HEK293 (cell line): ENCODE measurements around the gene CNOT11.
"Not testable (repeated sequence)": the region's sequence is repeated elsewhere in the genome, so short reads cannot be mapped to it uniquely, and the experiment has no call there.

Experiments used
- CTCF ChIA-PET: fragments of 350-600 bp; formaldehyde crosslinking; extraction: SDS; loops from one replicate; lab custom pipeline; 2021; ENCODE audit warnings: antibody characterized with exemption; lab: Yijun Ruan, JAX
- POLR2A ChIA-PET: fragments of 300-600 bp; formaldehyde crosslinking; extraction: SDS; loops from one replicate; lab custom pipeline; 2020; ENCODE audit warnings: antibody characterized with exemption, inconsistent platforms; lab: Yijun Ruan, JAX
- H3K27ac ChIP-seq: fragments of 200-500 bp; sonication (Bioruptor generic); 2 replicates; pipeline ENCODE4 v1.5.1; 2014; ENCODE audit warnings: low read depth, low read length, control low read depth, inconsistent platforms; ENCODE audit errors: extremely low read depth
- H3K36me3 ChIP-seq, 2 experiments: fragments of 200-500 bp in 1 of 2; sonication (Bioruptor generic) in 1 of 2; 1 replicate in 1 of 2; 2 replicates in 1 of 2; pipeline ENCODE4 v1.5.1; 2014 to 2017; ENCODE audit warnings: inconsistent platforms in 2 of 2, low read length in 2 of 2; ENCODE audit not compliant: control insufficient read depth in 2 of 2, insufficient read depth in 1 of 2
- H3K4me1 ChIP-seq: fragments of 200-500 bp; sonication (Bioruptor generic); 2 replicates; pipeline ENCODE4 v1.5.1; 2014; ENCODE audit warnings: mild to moderate bottlenecking, low read length, inconsistent platforms; ENCODE audit not compliant: control insufficient read depth, insufficient read depth
- H3K4me3 ChIP-seq: 2 replicates; pipeline ENCODE4 v1.5.1; 2011; ENCODE audit warnings: low read depth, mild to moderate bottlenecking, control low read depth, low read length, moderate library complexity
- H3K9me3 ChIP-seq: fragments of 200-500 bp; sonication (Bioruptor generic); 2 replicates; pipeline ENCODE4 v1.5.1; 2014; ENCODE audit warnings: low read depth, low read length, inconsistent platforms; ENCODE audit not compliant: control insufficient read depth, insufficient read depth
- BCL11B ChIP-seq: fragments of 450-650 bp; formaldehyde crosslinking; IDR thresholded peaks from 2 replicates; pipeline ENCODE4 v1.5.1; 2016; ENCODE audit warnings: low read depth, missing biosample characterization, missing genetic modification characterization
- GFI1B ChIP-seq: fragments of 450-650 bp; formaldehyde crosslinking; IDR thresholded peaks from 2 replicates; pipeline ENCODE4 v1.5.1; 2016; ENCODE audit warnings: missing biosample characterization, missing genetic modification characterization
- ZBTB26 ChIP-seq: fragments of 450-650 bp; formaldehyde crosslinking; optimal IDR thresholded peaks from 2 replicates; pipeline ENCODE3; 2016; ENCODE audit warnings: missing biosample characterization, mild to moderate bottlenecking, missing genetic modification characterization
- ZNF529 ChIP-seq: fragments of 450-650 bp; formaldehyde crosslinking; IDR thresholded peaks from 2 replicates; pipeline ENCODE4 v1.5.1; 2017; ENCODE audit warnings: missing genetic modification characterization, missing biosample characterization; ENCODE audit not compliant: insufficient replicate concordance
- ZNF555 ChIP-seq: fragments of 450-650 bp; formaldehyde crosslinking; conservative IDR thresholded peaks from 2 replicates; pipeline ENCODE4 v1.5.1; 2017; ENCODE audit warnings: missing biosample characterization, mild to moderate bottlenecking, missing genetic modification characterization, inconsistent platforms
- ZNF654 ChIP-seq: fragments of 450-650 bp; formaldehyde crosslinking; IDR thresholded peaks from 2 replicates; pipeline ENCODE4 v1.5.1; 2016; ENCODE audit warnings: low read depth, missing biosample characterization, missing genetic modification characterization
- ZNF677 ChIP-seq: fragments of 450-650 bp; IDR thresholded peaks from 2 replicates; pipeline ENCODE4 v1.5.0; 2018; ENCODE audit warnings: missing biosample characterization, mild to moderate bottlenecking, missing genetic modification characterization, moderate library complexity
- ZNF701 ChIP-seq: fragments of 450-650 bp; formaldehyde crosslinking; IDR thresholded peaks from 2 replicates; pipeline ENCODE4 v1.5.1; 2016; ENCODE audit warnings: missing biosample characterization, missing genetic modification characterization
- TF ChIP-seq, protein P1 (sequence below): fragments of 450-650 bp; formaldehyde crosslinking; IDR thresholded peaks from 2 replicates; pipeline ENCODE4 v1.5.1; 2016; ENCODE audit warnings: missing biosample characterization, missing genetic modification characterization

The CNOT11 gene

GRCh38 chr2:101240694-101241093 is 12.0 kb upstream of the CNOT11 start:
- POLR2A ChIA-PET: interaction anchor here (1.7 kb wide), 1 partner anchor 12 kb away, joined by 4 read pairs; the partner anchor contains the start of gene CNOT11
- not testable (repeated sequence) for H3K4me1 ChIP-seq
- TF ChIP-seq ZNF654 (tag by site-specific recombination): peak; percentile 20; the same call in 1 of the 2 replicates

DNA sequence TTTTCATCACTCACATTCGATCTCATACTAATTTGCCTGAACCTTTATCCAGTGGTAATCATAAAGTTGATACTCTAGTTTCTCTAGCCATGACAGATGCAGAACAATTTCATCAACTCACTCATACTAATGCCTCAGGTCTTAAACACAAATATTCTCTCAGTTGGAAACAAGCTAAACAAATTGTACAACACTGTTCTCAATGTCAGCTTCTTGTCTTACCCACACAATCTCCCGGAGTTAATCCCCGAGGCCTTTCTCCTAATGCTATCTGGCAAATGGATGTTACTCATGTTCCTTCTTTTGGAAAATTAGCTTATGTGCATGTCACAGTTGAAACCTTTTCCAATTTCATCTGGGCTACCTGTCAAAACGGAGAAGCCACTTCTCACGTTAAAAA is 11.5 kb upstream of the CNOT11 start:
- Histone ChIP-seq H3K27ac (no peak overlapping the region), H3K36me3 (no peaks in the 10 kb centered on the region), H3K4me3 (no peak overlapping the region), H3K9me3 (no peaks in the 10 kb centered on the region), H3K4me1 (no peaks in the 10 kb centered on the region)
- TF ChIP-seq, protein P1, sequence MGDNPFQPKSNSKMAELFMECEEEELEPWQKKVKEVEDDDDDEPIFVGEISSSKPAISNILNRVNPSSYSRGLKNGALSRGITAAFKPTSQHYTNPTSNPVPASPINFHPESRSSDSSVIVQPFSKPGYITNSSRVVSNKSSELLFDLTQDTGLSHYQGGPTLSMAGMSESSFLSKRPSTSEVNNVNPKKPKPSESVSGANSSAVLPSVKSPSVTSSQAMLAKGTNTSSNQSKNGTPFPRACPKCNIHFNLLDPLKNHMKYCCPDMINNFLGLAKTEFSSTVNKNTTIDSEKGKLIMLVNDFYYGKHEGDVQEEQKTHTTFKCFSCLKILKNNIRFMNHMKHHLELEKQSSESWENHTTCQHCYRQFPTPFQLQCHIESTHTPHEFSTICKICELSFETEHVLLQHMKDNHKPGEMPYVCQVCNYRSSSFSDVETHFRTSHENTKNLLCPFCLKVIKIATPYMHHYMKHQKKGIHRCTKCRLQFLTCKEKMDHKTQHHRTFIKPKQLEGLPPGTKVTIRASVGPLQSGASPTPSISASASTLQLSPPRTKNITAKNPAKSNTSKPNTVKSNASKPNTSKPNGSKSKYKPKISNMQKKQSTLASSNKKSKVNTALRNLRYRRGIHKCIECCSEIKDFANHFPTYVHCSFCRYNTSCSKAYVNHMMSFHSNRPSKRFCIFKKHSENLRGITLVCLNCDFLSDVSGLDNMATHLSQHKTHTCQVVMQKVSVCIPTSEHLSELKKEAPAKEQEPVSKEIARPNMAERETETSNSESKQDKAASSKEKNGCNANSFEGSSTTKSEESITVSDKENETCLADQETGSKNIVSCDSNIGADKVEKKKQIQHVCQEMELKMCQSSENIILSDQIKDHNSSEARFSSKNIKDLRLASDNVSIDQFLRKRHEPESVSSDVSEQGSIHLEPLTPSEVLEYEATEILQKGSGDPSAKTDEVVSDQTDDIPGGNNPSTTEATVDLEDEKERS (tag by site-specific recombination): no peak
- no peak for TF ChIP-seq ZNF677 (tag by site-specific recombination)
- no peak for TF ChIP-seq ZNF701
- TF ChIP-seq BCL11B: no peak
- no peak for TF ChIP-seq ZNF529
- TF ChIP-seq ZBTB26 (tag by site-specific recombination): no peak
- no peak for TF ChIP-seq ZNF555 (tag by site-specific recombination)
- TF ChIP-seq GFI1B (tag by site-specific recombination): no peak
- ChIA-PET POLR2A (interaction anchor here (1.7 kb wide), 1 partner anchor 11 kb away, joined by 4 read pairs; the partner anchor contains the start of gene CNOT11), CTCF (interaction anchor here (0.6 to 2.2 kb wide), 6 partner anchors 10 to 110 kb away, joined by 3 to 24 read pairs (median 4); partner anchors contain the start of gene CNOT11)

More at GRCh38 chr2:101240694-101241093, 12.0 kb upstream of the CNOT11 start:
- not testable (repeated sequence) for H3K27ac ChIP-seq, H3K9me3 ChIP-seq, H3K36me3 ChIP-seq, H3K4me3 ChIP-seq
- CTCF ChIA-PET: interaction anchor here (0.6 to 2.2 kb wide), 7 partner anchors 10 to 111 kb away, joined by 3 to 24 read pairs (median 4); partner anchors contain the start of gene CNOT11

GRCh38 chr2:101244373-101244772 is 8.3 kb upstream of the CNOT11 start:
- H3K4me3 ChIP-seq, H3K4me1 ChIP-seq, H3K9me3 ChIP-seq, POLR2A ChIA-PET, H3K36me3 ChIP-seq, H3K27ac ChIP-seq: not testable (repeated sequence)
- CTCF ChIA-PET: interaction anchor here (1.0 kb wide), 1 partner anchor 98 kb away, joined by 4 read pairs; no protein-coding TSS in a partner anchor

DNA sequence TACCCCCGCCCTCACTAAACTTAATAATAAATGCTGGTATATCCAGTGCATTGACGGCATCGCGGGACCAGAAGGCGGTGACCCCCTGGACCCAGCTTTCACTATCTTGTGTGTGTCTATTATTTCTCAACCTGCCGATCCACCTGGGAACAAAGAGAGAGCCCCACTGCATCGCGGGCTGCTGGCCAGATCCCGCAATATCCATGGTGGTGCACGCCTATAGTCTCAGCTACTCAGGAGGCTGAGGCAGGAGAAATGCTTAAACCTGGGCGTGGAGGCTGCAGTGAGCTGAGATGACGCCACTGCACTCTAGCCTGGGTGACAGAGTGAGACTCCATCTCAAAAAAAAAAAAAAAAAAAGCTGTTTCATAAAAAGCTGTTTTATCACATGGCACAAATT is 7.8 kb upstream of the CNOT11 start:
- CTCF ChIA-PET: interaction anchor here (0.9 to 1.0 kb wide), 2 partner anchors 40 to 98 kb away, joined by 4 to 5 read pairs; no protein-coding TSS in a partner anchor
- H3K4me1 ChIP-seq, H3K36me3 ChIP-seq, H3K4me3 ChIP-seq, H3K9me3 ChIP-seq, H3K27ac ChIP-seq: not testable (repeated sequence)
- POLR2A ChIA-PET: interaction anchor here (0.7 kb wide), 1 partner anchor 13 kb away, joined by 4 read pairs; no protein-coding TSS in a partner anchor

DNA sequence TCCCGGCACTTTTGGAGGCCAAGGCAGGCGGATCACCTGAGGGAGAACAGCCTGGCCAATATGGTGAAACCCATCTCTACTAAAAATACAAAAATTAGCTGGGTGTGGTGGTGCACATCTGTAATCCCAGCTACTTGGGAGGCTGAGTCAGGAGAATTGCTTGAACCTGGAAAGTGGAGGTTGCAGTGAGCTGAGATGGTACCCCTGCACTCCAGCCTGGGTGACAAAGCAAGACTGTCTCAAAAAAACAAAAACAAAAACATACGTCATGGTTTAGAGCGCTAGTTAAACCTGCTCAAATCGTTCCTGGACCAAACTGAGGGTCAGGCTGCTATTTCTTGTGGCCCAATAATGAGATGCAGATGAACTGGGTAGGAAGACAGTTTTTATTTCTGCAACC is 7.2 kb upstream of the CNOT11 start:
- not testable (repeated sequence) for H3K4me3 ChIP-seq, H3K9me3 ChIP-seq, H3K36me3 ChIP-seq, H3K27ac ChIP-seq, H3K4me1 ChIP-seq
- ChIA-PET POLR2A (interaction anchor here (0.7 kb wide), 1 partner anchor 14 kb away, joined by 4 read pairs; no protein-coding TSS in a partner anchor), CTCF (interaction anchor here (0.9 to 1.0 kb wide), 2 partner anchors 40 to 97 kb away, joined by 4 to 5 read pairs; no protein-coding TSS in a partner anchor)

DNA sequence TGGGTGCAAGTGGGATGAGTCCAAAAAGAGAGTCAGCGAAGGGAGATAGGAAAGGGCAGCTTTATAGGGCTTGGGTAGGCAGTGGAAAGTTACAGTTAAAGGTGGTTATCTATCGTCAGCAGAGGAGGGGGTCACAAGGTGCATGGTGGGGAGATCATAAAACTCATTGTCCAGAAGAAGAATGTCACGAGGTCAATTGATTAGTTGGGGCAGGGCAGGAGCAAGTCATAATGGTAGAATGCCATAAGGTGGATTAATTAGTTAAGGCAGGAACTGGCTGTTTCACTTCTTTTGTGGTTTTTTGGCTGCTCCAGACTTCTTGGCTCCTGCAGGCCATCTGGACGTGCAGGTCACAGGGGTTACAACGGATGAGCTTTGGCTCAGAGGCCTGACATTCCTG is 3.9 kb upstream of the CNOT11 start:
- H3K27ac ChIP-seq, H3K4me3 ChIP-seq, H3K9me3 ChIP-seq, H3K36me3 ChIP-seq, H3K4me1 ChIP-seq, POLR2A ChIA-PET: not testable (repeated sequence)
- CTCF ChIA-PET: interaction anchor here (0.7 to 1.2 kb wide), 2 partner anchors 31 to 642 kb away, joined by 3 to 4 read pairs; no protein-coding TSS in a partner anchor
